ENCODE data around the gene LAMTOR4. TPM values are rescaled to one million over a fixed set of nuclear protein-coding genes. Genes with fewer than 3 reads are reported as not detected.

LAMTOR4 gene
- total RNA-seq, 1 experiment from 2014 or later = 224 TPM

DNA sequence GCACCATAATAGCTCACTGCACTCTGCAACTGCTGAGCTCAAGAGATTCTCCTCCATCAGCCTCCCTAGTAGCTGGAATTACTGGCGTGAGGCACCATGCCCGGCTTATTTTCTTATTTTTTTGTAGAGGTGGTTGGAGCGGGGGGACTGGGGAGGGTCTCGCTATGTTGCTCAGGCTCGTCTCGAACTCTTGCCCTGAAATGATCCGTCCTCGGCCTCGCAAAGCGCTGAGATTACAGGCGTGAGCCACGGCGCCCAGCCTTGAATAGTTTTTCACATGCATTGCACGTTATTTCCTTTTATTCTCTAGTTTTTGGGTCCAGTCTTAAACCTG is 526 bp upstream of the LAMTOR4 start:
- Histone ChIP-seq H3K4me3 (ENCODE audit: low read depth in 2 of 2, low read length in 2 of 2) (peak overlapping the region; percentile 77 to 95), H3K27me3 (ENCODE audit: control insufficient read depth, insufficient read depth, low read length) (no peaks in the 10 kb centered on the region), H3K9me3 (ENCODE audit: control insufficient read depth, insufficient read depth, low read depth, low read length) (no peaks in the 10 kb centered on the region), H3K4me1 (ENCODE audit: control insufficient read depth, insufficient read depth, low read length) (peaks cover 8% of the 10 kb centered on the region), H3K27ac (ENCODE audit: low read length) (peak overlapping the region; percentile 84), H3K36me3 (ENCODE audit: control insufficient read depth, insufficient read depth, low read length) (no peaks in the 10 kb centered on the region)
- no peak; the same call in 1 of the 2 replicates for ATAC-seq
- ChIA-PET CTCF (interaction anchor here (0.6 to 1.0 kb wide), 2 partner anchors 17 to 125 kb away, joined by 3 to 6 read pairs; no protein-coding TSS in a partner anchor), POLR2A (no interaction called here)
- no peak for DNase-seq (ENCODE audit: low read depth, low spot score)
- no TSS peak for BruUV-seq (replicated peaks)
- TF ChIP-seq CTCF (IDR thresholded peaks at IDR 0.05) (no peak), REST (IDR thresholded peaks at IDR 0.05; ENCODE audit: insufficient read depth in 1 of 2, low read depth in 2 of 2, low read length in 1 of 2) (no peak), SIN3A (IDR thresholded peaks at IDR 0.05; ENCODE audit: borderline replicate concordance, insufficient read depth, low read depth, low read length) (no peak), TCF7L2 (IDR thresholded peaks at IDR 0.05; ENCODE audit: low read depth, low read length) (no peak), POLR2AphosphoS5 (IDR thresholded peaks at IDR 0.05; ENCODE audit: low read depth, low read length) (no peak)
- in situ Hi-C loops (cut with HindIII; ENCODE audit: low pct_unique_long_range_greater_than_20kb, low sequenced_read_pairs) (no loop called here), intact Hi-C loops (cut with micrococcal nuclease; ENCODE audit: unreplicated experiment) (no loop called here)

GRCh38 chr7:100152404-100152803 is 3.7 kb downstream of the LAMTOR4 start:
- peaks cover 45% of the 10 kb centered on the region for H3K4me1 ChIP-seq (ENCODE audit: control insufficient read depth, insufficient read depth, low read length)
- in situ Hi-C loops (cut with HindIII; ENCODE audit: low pct_unique_long_range_greater_than_20kb, low sequenced_read_pairs) = no loop called here
- no peaks in the 10 kb centered on the region for H3K9me3 ChIP-seq (ENCODE audit: control insufficient read depth, insufficient read depth, low read depth, low read length)
- no peak for ATAC-seq
- H3K36me3 ChIP-seq (ENCODE audit: control insufficient read depth, insufficient read depth, low read length) = peaks cover 4% of the 10 kb centered on the region
- ChIA-PET POLR2A (no interaction called here), CTCF (no interaction called here)
- TF ChIP-seq SIN3A (IDR thresholded peaks at IDR 0.05; ENCODE audit: borderline replicate concordance, insufficient read depth, low read depth, low read length) = no peak
- no peak overlapping the region for H3K27ac ChIP-seq (ENCODE audit: low read length)
- no peak overlapping the region for H3K4me3 ChIP-seq (ENCODE audit: low read depth in 2 of 2, low read length in 2 of 2)
- DNase-seq (ENCODE audit: low read depth, low spot score) = no peak
- H3K27me3 ChIP-seq (ENCODE audit: control insufficient read depth, insufficient read depth, low read length) = no peaks in the 10 kb centered on the region
- BruUV-seq (replicated peaks) = TSS peak; percentile 41
- intact Hi-C loops (cut with micrococcal nuclease; ENCODE audit: unreplicated experiment) = no loop called here

DNA sequence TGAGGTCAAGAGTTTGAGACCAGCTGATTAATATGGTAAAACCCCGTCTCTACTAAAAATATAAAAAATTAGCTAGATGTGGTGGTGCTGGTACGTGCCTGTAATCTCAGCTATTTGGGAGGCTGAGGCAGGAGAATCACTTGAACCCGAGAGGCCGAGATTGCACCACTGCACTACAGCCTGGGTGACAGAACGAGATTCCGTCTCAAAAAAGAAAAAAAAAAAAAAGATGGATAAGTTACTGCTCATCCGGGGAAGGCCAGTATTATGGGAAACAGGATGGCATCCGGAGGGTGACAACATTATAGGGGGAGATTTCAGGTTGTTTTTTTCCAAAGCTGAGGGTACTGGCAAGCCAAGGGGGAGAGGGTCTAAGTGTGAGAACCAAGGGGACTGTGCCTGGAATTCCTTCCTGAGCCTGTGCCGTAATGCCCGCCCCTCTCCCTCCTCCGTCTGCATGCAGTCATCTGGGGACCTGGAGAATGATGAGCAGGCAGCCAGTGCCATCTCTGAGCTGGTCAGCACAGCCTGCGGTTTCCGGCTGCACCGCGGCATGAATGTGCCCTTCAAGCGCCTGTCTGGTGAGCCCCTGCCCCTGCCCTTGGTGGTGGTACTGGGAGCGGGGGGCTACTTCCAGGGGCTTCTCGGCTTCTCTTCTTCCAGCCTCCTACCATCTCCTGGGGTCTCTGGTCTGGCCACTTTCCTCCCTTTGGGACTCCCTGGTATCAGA is 4.4 kb downstream of the LAMTOR4 start:
- ChIA-PET CTCF (no interaction called here), POLR2A (interaction anchor here (0.6 kb wide), 2 partner anchors 12 to 43 kb away, joined by 3 to 4 read pairs; no protein-coding TSS in a partner anchor)
- H3K9me3 ChIP-seq (ENCODE audit: control insufficient read depth, insufficient read depth, low read depth, low read length) = no peaks in the 10 kb centered on the region
- intact Hi-C loops (cut with micrococcal nuclease; ENCODE audit: unreplicated experiment) (no loop called here), in situ Hi-C loops (cut with HindIII; ENCODE audit: low pct_unique_long_range_greater_than_20kb, low sequenced_read_pairs) (no loop called here)
- ATAC-seq = no peak
- H3K4me3 ChIP-seq (ENCODE audit: low read depth in 2 of 2, low read length in 2 of 2) = no peak overlapping the region
- H3K27ac ChIP-seq (ENCODE audit: low read length) = peak overlapping the region; percentile 24; the same call in 1 of the 2 replicates
- no peak for DNase-seq (ENCODE audit: low read depth, low spot score)
- no peak for TF ChIP-seq TCF7L2 (IDR thresholded peaks at IDR 0.05; ENCODE audit: low read depth, low read length)
- TF ChIP-seq SIN3A (IDR thresholded peaks at IDR 0.05; ENCODE audit: borderline replicate concordance, insufficient read depth, low read depth, low read length) = no peak
- no peak; the same call in none of the 2 replicates for TF ChIP-seq POLR2AphosphoS5 (IDR thresholded peaks at IDR 0.05; ENCODE audit: low read depth, low read length)
- no peak for TF ChIP-seq REST (IDR thresholded peaks at IDR 0.05; ENCODE audit: insufficient read depth in 1 of 2, low read depth in 2 of 2, low read length in 1 of 2)
- H3K27me3 ChIP-seq (ENCODE audit: control insufficient read depth, insufficient read depth, low read length) = no peaks in the 10 kb centered on the region
- H3K36me3 ChIP-seq (ENCODE audit: control insufficient read depth, insufficient read depth, low read length) = peaks cover 6% of the 10 kb centered on the region
- peaks cover 49% of the 10 kb centered on the region for H3K4me1 ChIP-seq (ENCODE audit: control insufficient read depth, insufficient read depth, low read length)
- BruUV-seq (replicated peaks) = no TSS peak
